HG03520 (cell line): ENCODE measurements around the gene FGF12.

ENCODE experiments used
- ATAC-seq: cut with Tn5 transposase; IDR thresholded peaks from one replicate; pipeline ENCODE4 v1.9.1; 2021; ENCODE audit warnings: mild to moderate bottlenecking, moderate library complexity; ENCODE audit not compliant: unreplicated experiment

Gene FGF12

GRCh38 chr3:192133271-192133670, 594.1 kb downstream of the FGF12 start:
- ATAC-seq: no peak

DNA sequence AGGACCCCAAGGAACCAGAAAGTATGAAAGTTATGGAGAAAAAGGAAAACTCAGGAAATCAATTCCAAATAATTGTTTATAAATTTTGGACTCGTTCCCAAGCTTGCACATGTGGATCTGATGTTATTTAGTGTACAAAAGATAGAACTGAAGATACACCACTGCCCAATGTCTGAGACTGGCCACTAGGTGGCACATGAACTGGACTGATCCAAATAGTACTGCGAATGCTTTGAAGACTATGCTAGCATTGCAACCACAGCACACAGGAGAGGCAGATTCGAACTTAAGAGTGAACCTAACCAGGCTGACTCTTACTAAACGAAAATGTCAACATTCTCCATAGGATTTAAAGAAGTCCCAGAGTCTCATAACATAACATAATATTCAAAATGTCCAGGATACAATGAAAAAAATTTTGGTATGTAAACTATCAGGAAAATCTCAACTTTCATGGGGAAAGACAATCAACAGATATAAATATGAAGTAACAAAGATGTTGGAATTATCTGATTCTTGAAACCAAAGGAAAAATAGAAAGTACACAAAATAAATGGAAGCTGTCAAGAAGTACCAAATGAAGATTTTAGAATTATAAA, 596.7 kb downstream of the FGF12 start:
- ATAC-seq: peak; percentile 82

DNA sequence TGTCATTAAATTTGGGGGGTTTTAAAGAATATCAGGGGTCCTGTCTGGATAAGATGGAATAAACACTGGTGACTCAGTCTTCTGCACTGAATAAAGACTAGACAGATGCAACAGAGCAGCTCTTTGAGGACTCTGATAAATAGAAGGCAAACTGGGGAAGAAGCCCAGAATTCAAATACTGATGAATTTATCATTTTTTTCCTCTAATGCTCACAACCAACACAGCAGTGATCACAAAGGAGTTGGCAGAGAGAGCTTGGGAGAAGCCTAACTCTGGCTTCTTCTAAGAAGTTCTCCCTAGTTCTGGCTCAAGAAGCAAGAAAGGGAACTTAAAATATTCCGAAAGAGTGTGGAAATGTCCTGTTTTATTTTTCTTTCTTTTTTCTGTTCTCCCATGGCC, 597.8 kb downstream of the FGF12 start:
- ATAC-seq: no peak

GRCh38 chr3:192128922-192129321, 598.4 kb downstream of the FGF12 start:
- ATAC-seq: peak; percentile 62

- ATAC-seq: no peak
These were observed 599.3 kb downstream of the FGF12 start for GRCh38 chr3:192128060-192128459.

GRCh38 chr3:192122832-192123594, 604.3 kb downstream of the FGF12 start:
- peak; percentile 87 for ATAC-seq

DNA sequence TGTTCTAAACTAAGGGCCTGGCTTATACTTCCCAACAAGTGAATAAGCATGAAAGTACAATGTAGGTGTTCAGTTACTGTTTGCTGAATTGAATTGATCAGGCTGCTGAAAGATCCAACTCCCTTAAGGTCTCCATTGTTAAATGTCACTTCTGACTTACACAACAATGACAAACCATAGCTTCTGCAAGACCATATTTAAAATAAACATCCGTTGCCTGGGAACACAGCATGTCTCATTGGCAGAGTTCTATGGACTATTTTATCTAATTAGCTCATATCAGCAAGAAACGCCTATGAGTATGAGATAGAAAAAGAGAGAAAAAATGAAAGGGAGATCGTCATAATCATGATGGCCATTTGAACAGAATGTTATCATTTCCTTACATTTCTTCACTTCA, 605.4 kb downstream of the FGF12 start:
- ATAC-seq: no peak

GRCh38 chr3:192108820-192109219, 618.5 kb downstream of the FGF12 start:
- ATAC-seq: no peak

- no peak for ATAC-seq
These were observed 620.8 kb downstream of the FGF12 start for GRCh38 chr3:192106543-192106942.

GRCh38 chr3:192092388-192093005, 634.8 kb downstream of the FGF12 start:
- ATAC-seq: peak; percentile 49

- ATAC-seq: no peak
These were observed 635.5 kb downstream of the FGF12 start for GRCh38 chr3:192091831-192092230.

GRCh38 chr3:192090586-192090985, 636.8 kb downstream of the FGF12 start:
- ATAC-seq: peak; percentile 78
